ENCODE data around the gene THEM5.
"Not testable (repeated sequence)": the region's sequence is repeated elsewhere in the genome, so short reads cannot be mapped to it uniquely, and the experiment has no call there.

Gene THEM5

GRCh38 chr1:151853411-151853943 lies at the start of gene THEM5:
THEM5 (minus strand) TSS chr1:151853712; CDS start chr1:151853565, 147 bp downstream.
- no peak for DNase-seq (ENCODE audit: low read depth)

GRCh38 chr1:151902858-151903257 lies 49.3 kb upstream of the THEM5 start:
- DNase-seq (ENCODE audit: low read depth) = no peak

GRCh38 chr1:151900804-151901203 lies 47.3 kb upstream of the THEM5 start:
- not testable (repeated sequence) for DNase-seq (ENCODE audit: low read depth)

GRCh38 chr1:151898519-151898991 lies 45.0 kb upstream of the THEM5 start:
- DNase-seq (ENCODE audit: low read depth) = no peak

GRCh38 chr1:151897991-151898431 lies 44.5 kb upstream of the THEM5 start:
- DNase-seq (ENCODE audit: low read depth) = no peak

- DNase-seq (ENCODE audit: low read depth) = peak; percentile 26
Measured at GRCh38 chr1:151893176-151893924, 39.8 kb upstream of the THEM5 start.

GRCh38 chr1:151892190-151892589 lies 38.7 kb upstream of the THEM5 start:
- peak; percentile 75 for DNase-seq (ENCODE audit: low read depth)

GRCh38 chr1:151891512-151891911 lies 38.0 kb upstream of the THEM5 start:
- no peak for DNase-seq (ENCODE audit: low read depth)

- no peak for DNase-seq (ENCODE audit: low read depth)
Measured at GRCh38 chr1:151888972-151889570, 35.6 kb upstream of the THEM5 start.

- DNase-seq (ENCODE audit: low read depth) = peak; percentile 68
Measured at GRCh38 chr1:151887028-151887427, 33.5 kb upstream of the THEM5 start.

- DNase-seq (ENCODE audit: low read depth) = no peak
Measured at GRCh38 chr1:151885479-151885878, 32.0 kb upstream of the THEM5 start.

GRCh38 chr1:151884879-151885278 lies 31.4 kb upstream of the THEM5 start:
- not testable (repeated sequence) for DNase-seq (ENCODE audit: low read depth)

GRCh38 chr1:151884445-151884844 lies 30.9 kb upstream of the THEM5 start:
- DNase-seq (ENCODE audit: low read depth) = not testable (repeated sequence)

- DNase-seq (ENCODE audit: low read depth) = not testable (repeated sequence)
Measured at GRCh38 chr1:151883898-151884297, 30.4 kb upstream of the THEM5 start.

- DNase-seq (ENCODE audit: low read depth) = not testable (repeated sequence)
Measured at GRCh38 chr1:151882918-151883317, 29.4 kb upstream of the THEM5 start.

- no peak for DNase-seq (ENCODE audit: low read depth)
Measured at GRCh38 chr1:151882466-151882865, 29.0 kb upstream of the THEM5 start.

- DNase-seq (ENCODE audit: low read depth) = no peak
Measured at GRCh38 chr1:151881479-151881878, 28.0 kb upstream of the THEM5 start.

- DNase-seq (ENCODE audit: low read depth) = no peak
Measured at GRCh38 chr1:151875419-151876097, 22.0 kb upstream of the THEM5 start.

GRCh38 chr1:151872776-151873175 lies 19.3 kb upstream of the THEM5 start:
- not testable (repeated sequence) for DNase-seq (ENCODE audit: low read depth)

GRCh38 chr1:151871284-151872030 lies 17.9 kb upstream of the THEM5 start:
- no peak for DNase-seq (ENCODE audit: low read depth)

- DNase-seq (ENCODE audit: low read depth) = no peak
Measured at GRCh38 chr1:151868486-151868885, 15.0 kb upstream of the THEM5 start.
